Peyer's patch (tissue), 4 donors: Measurements from ENCODE around the gene GREB1.

Experiments
- CTCF ChIP-seq, 6 experiments: fragments of 450-650 bp in 4 of 6; fragments of 200-600 bp in 2 of 6; sonication (generic) in 1 of 6; IDR thresholded peaks; one replicate each; pipeline ENCODE4 v1.5.1; 2017 to 2019; ENCODE audit warnings: antibody characterized with exemption in 6 of 6, mild to moderate bottlenecking in 3 of 6, moderate library complexity in 1 of 6
- POLR2A ChIP-seq, 2 donors: fragments of 450-650 bp; IDR thresholded peaks; one replicate each; pipeline ENCODE4 v1.5.1; 2017; ENCODE audit warnings: antibody characterized with exemption in 2 of 2, mild to moderate bottlenecking in 2 of 2, moderate library complexity in 2 of 2

DNA sequence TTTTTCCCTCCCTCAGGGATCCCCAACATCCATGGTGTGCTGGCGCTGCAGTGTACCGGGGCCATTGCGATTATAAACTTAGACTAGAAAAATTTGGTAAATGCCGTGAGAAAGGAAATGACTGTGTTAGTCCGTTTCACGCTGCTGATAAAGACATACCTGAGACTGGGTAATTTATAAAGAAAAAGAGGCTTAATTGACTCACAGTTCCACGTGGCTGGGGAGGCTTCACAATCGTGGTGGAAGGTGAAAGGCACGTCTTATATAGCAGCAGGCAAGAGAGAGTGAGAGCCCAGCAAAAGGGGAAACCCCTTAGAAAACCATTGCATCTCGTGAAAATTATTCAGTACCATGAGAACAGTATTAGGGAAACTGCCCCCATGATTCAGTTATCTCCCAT lies 91.8 kb downstream of the GREB1 start:
- TF ChIP-seq CTCF (IDR thresholded peaks at IDR 0.05) (no peak), POLR2A (IDR thresholded peaks at IDR 0.05) (no peak)
